NCI-H2107 (cell line): ENCODE results near the gene CALHM2.
"Not testable (repeated sequence)": the region's sequence is repeated elsewhere in the genome, so short reads cannot be mapped to it uniquely, and the experiment has no call there.

Experiments used
- DNase-seq: peaks from one replicate; lab custom pipeline; 2025; lab: John Stamatoyannopoulos, UW

CALHM2 gene

GRCh38 chr10:103451831-103452505 is at the start of gene CALHM2:
Gene CALHM2, minus strand, starts transcription at chr10:103452370. Its CDS starts 2,429 bp downstream, at chr10:103449941.
- DNase-seq: peak; percentile 6

GRCh38 chr10:103501186-103501585 is 49.0 kb upstream of the CALHM2 start:
- no peak for DNase-seq

GRCh38 chr10:103500481-103500880 is 48.3 kb upstream of the CALHM2 start:
- DNase-seq: no peak

- no peak for DNase-seq
These were observed 47.7 kb upstream of the CALHM2 start for GRCh38 chr10:103499881-103500280.

- DNase-seq: no peak
These were observed 46.9 kb upstream of the CALHM2 start for GRCh38 chr10:103498936-103499638.

- DNase-seq: no peak
These were observed 45.2 kb upstream of the CALHM2 start for GRCh38 chr10:103497161-103497915.

GRCh38 chr10:103495321-103495720 is 43.2 kb upstream of the CALHM2 start:
- DNase-seq: no peak

- no peak for DNase-seq
These were observed 42.0 kb upstream of the CALHM2 start for GRCh38 chr10:103493916-103494877.

- DNase-seq: no peak
These were observed 41.3 kb upstream of the CALHM2 start, which contains the start of gene NEURL1 for GRCh38 chr10:103493362-103493915. Gene NEURL1, plus strand, starts transcription at chr10:103493705. Its CDS starts 683 bp downstream, at chr10:103494388.

GRCh38 chr10:103492655-103493261 is 40.6 kb upstream of the CALHM2 start:
- no peak for DNase-seq

- no peak for DNase-seq
These were observed 39.7 kb upstream of the CALHM2 start for GRCh38 chr10:103491729-103492364.

GRCh38 chr10:103490986-103491314 is 38.8 kb upstream of the CALHM2 start:
- no peak for DNase-seq

GRCh38 chr10:103487410-103487708 is 35.2 kb upstream of the CALHM2 start:
- no peak for DNase-seq

GRCh38 chr10:103486635-103487409 is 34.7 kb upstream of the CALHM2 start:
- not testable (repeated sequence) for DNase-seq

GRCh38 chr10:103481974-103482531 is 29.9 kb upstream of the CALHM2 start:
- no peak for DNase-seq

- no peak for DNase-seq
These were observed 28.4 kb upstream of the CALHM2 start for GRCh38 chr10:103480521-103480920.

- no peak for DNase-seq
These were observed 27.0 kb upstream of the CALHM2 start, which contains the start of gene CALHM3 for GRCh38 chr10:103479135-103479534. Gene CALHM3, minus strand, starts transcription at chr10:103479240. Its CDS starts 208 bp downstream, at chr10:103479032.

GRCh38 chr10:103478671-103479070 is 26.5 kb upstream of the CALHM2 start:
- DNase-seq: no peak

GRCh38 chr10:103476046-103476768 is 24.0 kb upstream of the CALHM2 start:
- DNase-seq: no peak
